IMR-90 (cell line): ENCODE measurements around the gene PCDHB6. TPM values are rescaled to one million over a fixed set of nuclear protein-coding genes. Genes with fewer than 3 reads are reported as not detected.

Source experiments
- ATAC-seq: fragments of 200-7000 bp; cut with Tn5 transposase; 2 replicates; pipeline ENCODE4 v1.9.1; 2020; ENCODE audit warnings: low read depth, mild to moderate bottlenecking, moderate library complexity
- BruUV-seq: library from RNA; stranded (reverse); fragments of 400-500 nt; replicated peaks from 2 replicates; lab custom pipeline; 2021; lab: Mats Ljungman, UMichigan
- CTCF ChIA-PET: fragments of 300-600 bp; formaldehyde crosslinking; extraction: SDS; loops from one replicate; lab custom pipeline; 2021; ENCODE audit warnings: antibody characterized with exemption; lab: Yijun Ruan, JAX
- POLR2A ChIA-PET: fragments of 300-600 bp; sonication (Branson Sonifier 250); formaldehyde crosslinking; loops from one replicate; lab custom pipeline; 2022; ENCODE audit warnings: antibody characterized with exemption; ENCODE audit not compliant: unreplicated experiment; lab: Charles Lee
- DNase-seq: peaks from one replicate; pipeline ENCODE4 v3.0.0; 2013
- H2AFZ ChIP-seq: replicated peaks from 2 replicates; pipeline ENCODE3; 2013; ENCODE audit warnings: low read length, mild to moderate bottlenecking; ENCODE audit not compliant: poor library complexity
- H2AK5ac ChIP-seq: 2 replicates; pipeline ENCODE4 v1.6.1; 2013; ENCODE audit warnings: low read depth, low read length, inconsistent platforms
- H2AK9ac ChIP-seq: replicated peaks from 2 replicates; pipeline ENCODE3; 2013; ENCODE audit warnings: mild to moderate bottlenecking, low read depth, low read length, moderate library complexity; ENCODE audit not compliant: poor library complexity
- H2BK120ac ChIP-seq: 2 replicates; pipeline ENCODE4 v1.6.1; 2013; ENCODE audit warnings: low read depth, low read length, inconsistent platforms
- H2BK15ac ChIP-seq: 3 replicates; pipeline ENCODE4 v1.6.1; 2013; ENCODE audit warnings: low read depth, low read length, inconsistent platforms
- H2BK20ac ChIP-seq: 2 replicates; pipeline ENCODE4 v1.6.1; 2013; ENCODE audit warnings: low read depth, mild to moderate bottlenecking, inconsistent platforms, low read length, moderate library complexity
- H2BK5ac ChIP-seq: 2 replicates; pipeline ENCODE4 v1.6.1; 2013; ENCODE audit warnings: mild to moderate bottlenecking, low read depth, low read length, inconsistent platforms; ENCODE audit not compliant: poor library complexity, severe bottlenecking
- H3K14ac ChIP-seq: replicated peaks from 2 replicates; pipeline ENCODE4 v1.6.1; 2013; ENCODE audit warnings: low read depth, low read length, inconsistent platforms
- H3K18ac ChIP-seq: 2 replicates; pipeline ENCODE4 v1.6.1; 2013; ENCODE audit warnings: low read depth, low read length, control low read depth
- H3K23ac ChIP-seq: 2 replicates; pipeline ENCODE4 v1.6.1; 2013; ENCODE audit warnings: low read depth, low read length, inconsistent platforms
- H3K27ac ChIP-seq: 2 replicates; pipeline ENCODE4 v1.5.1; 2013; ENCODE audit warnings: mild to moderate bottlenecking, control low read depth, low read length; ENCODE audit not compliant: insufficient read depth
- H3K27me3 ChIP-seq: 2 replicates; pipeline ENCODE4 v1.6.1; 2013; ENCODE audit warnings: low read length; ENCODE audit not compliant: control insufficient read depth, insufficient read depth
- H3K36me3 ChIP-seq: 2 replicates; pipeline ENCODE4 v1.6.1; 2013; ENCODE audit warnings: low read length, mixed read lengths; ENCODE audit not compliant: control insufficient read depth, insufficient read depth
- H3K4ac ChIP-seq: 2 replicates; pipeline ENCODE4 v1.6.1; 2013; ENCODE audit warnings: low read depth, low read length, inconsistent platforms
- H3K4me1 ChIP-seq: 2 replicates; pipeline ENCODE4 v1.6.1; 2013; ENCODE audit warnings: low read length, mixed read lengths; ENCODE audit not compliant: control insufficient read depth, insufficient read depth
- H3K4me2 ChIP-seq: 2 replicates; pipeline ENCODE4 v1.6.1; 2013; ENCODE audit warnings: low read depth, mild to moderate bottlenecking, control low read depth, low read length, moderate library complexity
- H3K4me3 ChIP-seq: 2 replicates; pipeline ENCODE4 v1.5.1; 2013; ENCODE audit warnings: low read depth, mild to moderate bottlenecking, control low read depth, low read length, moderate library complexity; ENCODE audit not compliant: insufficient read depth
- H3K56ac ChIP-seq: 2 replicates; pipeline ENCODE4 v1.6.1; 2013; ENCODE audit warnings: low read length, inconsistent platforms; ENCODE audit not compliant: insufficient read depth; ENCODE audit errors: extremely low read depth
- H3K79me1 ChIP-seq, 2 experiments: 2 replicates each; pipeline ENCODE4 v1.6.1; 2013; ENCODE audit warnings: low read length in 2 of 2, inconsistent platforms in 1 of 2, low read depth in 1 of 2
- H3K9ac ChIP-seq: 2 replicates; pipeline ENCODE4 v1.6.1; 2013; ENCODE audit warnings: low read depth, low read length, control low read depth
- H3K9me1 ChIP-seq: 2 replicates; pipeline ENCODE4 v1.6.1; 2013; ENCODE audit warnings: low read length, inconsistent platforms; ENCODE audit not compliant: insufficient read depth
- H3K9me3 ChIP-seq: 2 replicates; pipeline ENCODE4 v1.6.1; 2013; ENCODE audit warnings: low read length; ENCODE audit not compliant: control insufficient read depth, insufficient read depth
- H4K20me1 ChIP-seq: 2 replicates; pipeline ENCODE4 v1.6.1; 2013; ENCODE audit warnings: low read length, inconsistent platforms; ENCODE audit not compliant: insufficient read depth
- H4K5ac ChIP-seq: 2 replicates; pipeline ENCODE4 v1.6.1; 2013; ENCODE audit warnings: mild to moderate bottlenecking, low read depth, low read length, control low read depth
- H4K8ac ChIP-seq, 2 experiments: 2 replicates each; pipeline ENCODE4 v1.6.1; 2013; ENCODE audit warnings: low read depth in 2 of 2, low read length in 2 of 2, control low read depth in 1 of 2, inconsistent platforms in 1 of 2
- H4K91ac ChIP-seq: 2 replicates; pipeline ENCODE4 v1.6.1; 2013; ENCODE audit warnings: low read depth, low read length, inconsistent platforms; ENCODE audit not compliant: insufficient read depth
- BHLHE40 ChIP-seq: fragments of 150-350 bp; IDR thresholded peaks from 2 replicates; pipeline ENCODE4 v1.6.1; 2016; ENCODE audit warnings: mild to moderate bottlenecking, low read depth, low read length
- CEBPB ChIP-seq: IDR thresholded peaks from 2 replicates; pipeline ENCODE4 v1.6.1; 2012; ENCODE audit warnings: low read depth, low read length, improper control_type of control experiment
- CHD1 ChIP-seq: IDR thresholded peaks from 2 replicates; pipeline ENCODE4 v1.6.1; 2012; ENCODE audit warnings: low read depth, low read length, improper control_type of control experiment
- FOS ChIP-seq: fragments of 150-350 bp; IDR thresholded peaks from 2 replicates; pipeline ENCODE4 v1.6.1; 2016; ENCODE audit warnings: low read depth, low read length
- MAFK ChIP-seq: IDR thresholded peaks from 2 replicates; pipeline ENCODE4 v1.6.1; 2012; ENCODE audit warnings: low read depth, low read length, improper control_type of control experiment
- MAZ ChIP-seq: IDR thresholded peaks from 2 replicates; pipeline ENCODE4 v1.6.1; 2012; ENCODE audit warnings: low read depth, mild to moderate bottlenecking, low read length, improper control_type of control experiment, moderate library complexity, borderline replicate concordance
- MXI1 ChIP-seq: IDR thresholded peaks from 2 replicates; pipeline ENCODE4 v1.6.1; 2012; ENCODE audit warnings: low read depth, mild to moderate bottlenecking, low read length, moderate library complexity, borderline replicate concordance
- NFE2L2 ChIP-seq: fragments of 150-350 bp; IDR thresholded peaks from 2 replicates; pipeline ENCODE4 v1.6.1; 2016; ENCODE audit warnings: low read depth, mild to moderate bottlenecking, low read length
- POLR2A ChIP-seq: IDR thresholded peaks from 2 replicates; pipeline ENCODE4 v1.6.1; 2012; ENCODE audit warnings: mild to moderate bottlenecking, low read depth, low read length
- RAD21 ChIP-seq: IDR thresholded peaks from 2 replicates; pipeline ENCODE4 v1.6.1; 2012; ENCODE audit warnings: low read length, improper control_type of control experiment
- RCOR1 ChIP-seq: IDR thresholded peaks from 2 replicates; pipeline ENCODE4 v1.6.1; 2012; ENCODE audit warnings: mild to moderate bottlenecking, low read length, improper control_type of control experiment; ENCODE audit not compliant: insufficient replicate concordance
- RFX5 ChIP-seq: IDR thresholded peaks from 2 replicates; pipeline ENCODE4 v1.8.0; 2012; ENCODE audit warnings: low read depth, mild to moderate bottlenecking, low read length, moderate library complexity
- WGBS, 2 experiments: methylation state at CpG; one replicate each; pipeline versions ENCODE4 v1.1.5 to v1.1.7; 2013; ENCODE audit warnings: missing lambda C conversion rate in 2 of 2; ENCODE audit not compliant: insufficient read length in 1 of 2; ENCODE audit errors: extremely low coverage in 2 of 2; 5-methylcytosine and 5-hydroxymethylcytosine counted together
- dilution Hi-C: fragments of 300-500 bp; cut with HindIII; formaldehyde crosslinking; loops from one replicate; pipeline ENCODE4 v1.14.3; 2018; ENCODE audit warnings: low sequenced_read_pairs; ENCODE audit not compliant: unreplicated experiment
- in situ Hi-C: fragments of 300-500 bp; cut with MboI; formaldehyde crosslinking; loops from 3 replicates; pipeline ENCODE4 v1.14.3; 2019; ENCODE audit warnings: low sequenced_read_pairs, inconsistent platforms, mixed read lengths
- intact Hi-C: fragments of 100-400 bp; cut with micrococcal nuclease; formaldehyde crosslinking; loops from 2 replicates; pipeline ENCODE4 v1.10.0; 2022
- polyA plus RNA-seq, 3 experiments: library from polyadenylated mRNA; depleted of rRNA; stranded (reverse); fragments of >200 nt; gene quantifications; 2 replicates each; pipeline ENCODE4 v1.2.3, GENCODE V29; 2012; ENCODE audit warnings: low replicate concordance in 1 of 3
- total RNA-seq: library from RNA; depleted of rRNA; stranded (reverse); fragments of >200 nt; gene quantifications from 2 replicates; pipeline ENCODE4 v1.2.3, GENCODE V29; 2012
- TF ChIP-seq, protein P1 (sequence below): conservative IDR thresholded peaks from 2 replicates; pipeline ENCODE4 v1.5.1; 2012; ENCODE audit warnings: mild to moderate bottlenecking, low read depth, low read length, improper control_type of control experiment

The PCDHB6 gene
- total and polyA plus RNA-seq, 2 of the 4 experiments (the other 2 are of a cell fraction), result under 0.01 to 0.07 TPM

DNA sequence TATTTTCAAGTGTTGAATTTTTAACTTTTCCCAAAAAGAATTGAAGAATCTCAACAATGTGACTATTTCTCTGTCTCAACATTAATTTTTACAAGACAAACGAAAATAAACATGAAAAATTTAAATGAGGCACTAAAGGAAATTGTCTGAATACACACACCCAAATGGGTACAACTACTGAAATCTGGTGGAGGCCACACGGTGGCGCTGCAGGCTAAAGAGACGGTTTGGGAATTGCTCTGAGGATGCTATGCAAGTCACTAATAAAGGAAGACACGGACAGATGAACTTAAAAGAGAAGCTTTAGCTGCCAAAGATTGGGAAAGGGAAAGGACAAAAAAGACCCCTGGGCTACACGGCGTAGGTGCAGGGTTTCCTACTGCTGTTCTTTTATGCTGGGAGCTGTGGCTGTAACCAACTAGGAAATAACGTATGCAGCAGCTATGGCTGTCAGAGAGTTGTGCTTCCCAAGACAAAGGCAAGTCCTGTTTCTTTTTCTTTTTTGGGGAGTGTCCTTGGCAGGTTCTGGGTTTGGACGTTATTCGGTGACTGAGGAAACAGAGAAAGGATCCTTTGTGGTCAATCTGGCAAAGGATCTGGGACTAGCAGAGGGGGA is 42.4 kb downstream of the PCDHB6 start, which contains the start of gene PCDHB10:
Gene PCDHB10, plus strand, starts transcription at position 244 of the 616 bp plus-strand sequence. Its CDS starts 200 bp downstream, at position 444.
- in situ Hi-C loops, result no loop called here
- Histone ChIP-seq H3K14ac (no peak within 1 kb of the TSS), H3K9ac (peak within 1 kb of the TSS; percentile 75), H3K9me3 (peaks cover 10% of the 10 kb centered on the region; the same call in 1 of the 2 replicates), H3K27me3 (no peaks in the 10 kb centered on the region), H2BK5ac (no peak within 1 kb of the TSS), H3K4me1 (no peaks in the 10 kb centered on the region), H3K9me1 (no peaks in the 10 kb centered on the region), H4K91ac (no peak within 1 kb of the TSS), H2AFZ (no peak within 1 kb of the TSS), H2AK5ac (no peak within 1 kb of the TSS), H4K8ac (no peak within 1 kb of the TSS), H3K4ac (no peak within 1 kb of the TSS), H3K79me1 (no peaks in the 10 kb centered on the region), H3K56ac (no peak within 1 kb of the TSS), H4K20me1 (no peaks in the 10 kb centered on the region), H3K4me2 (peak within 1 kb of the TSS; percentile 88), H2AK9ac (no peak within 1 kb of the TSS), H3K4me3 (peak within 1 kb of the TSS; percentile 58), H3K23ac (no peak within 1 kb of the TSS), H3K27ac (no peak within 1 kb of the TSS), H2BK20ac (no peak within 1 kb of the TSS), H3K18ac (no peak within 1 kb of the TSS), H2BK15ac (no peak within 1 kb of the TSS), H3K36me3 (no peaks in the 10 kb centered on the region), H2BK120ac (no peak within 1 kb of the TSS), H4K5ac (no peak within 1 kb of the TSS)
- ChIA-PET POLR2A (no interaction called here), CTCF (interaction anchor here (0.7 kb wide), 1 partner anchor 371 kb away, joined by 3 read pairs; no protein-coding TSS in a partner anchor)
- peak; percentile 5 for DNase-seq
- ATAC-seq, result peak; percentile 59; the same call in 1 of the 2 replicates
- no TSS peak for BruUV-seq
- TF ChIP-seq CEBPB (no peak), BHLHE40 (no peak), RAD21 (peak; percentile 22; the same call in 1 of the 2 replicates), NFE2L2 (no peak), RCOR1 (no peak), RFX5 (no peak), MAZ (no peak), MXI1 (no peak), MAFK (no peak), POLR2A (no peak), CHD1 (no peak), FOS (no peak)
- TF ChIP-seq, protein P1, sequence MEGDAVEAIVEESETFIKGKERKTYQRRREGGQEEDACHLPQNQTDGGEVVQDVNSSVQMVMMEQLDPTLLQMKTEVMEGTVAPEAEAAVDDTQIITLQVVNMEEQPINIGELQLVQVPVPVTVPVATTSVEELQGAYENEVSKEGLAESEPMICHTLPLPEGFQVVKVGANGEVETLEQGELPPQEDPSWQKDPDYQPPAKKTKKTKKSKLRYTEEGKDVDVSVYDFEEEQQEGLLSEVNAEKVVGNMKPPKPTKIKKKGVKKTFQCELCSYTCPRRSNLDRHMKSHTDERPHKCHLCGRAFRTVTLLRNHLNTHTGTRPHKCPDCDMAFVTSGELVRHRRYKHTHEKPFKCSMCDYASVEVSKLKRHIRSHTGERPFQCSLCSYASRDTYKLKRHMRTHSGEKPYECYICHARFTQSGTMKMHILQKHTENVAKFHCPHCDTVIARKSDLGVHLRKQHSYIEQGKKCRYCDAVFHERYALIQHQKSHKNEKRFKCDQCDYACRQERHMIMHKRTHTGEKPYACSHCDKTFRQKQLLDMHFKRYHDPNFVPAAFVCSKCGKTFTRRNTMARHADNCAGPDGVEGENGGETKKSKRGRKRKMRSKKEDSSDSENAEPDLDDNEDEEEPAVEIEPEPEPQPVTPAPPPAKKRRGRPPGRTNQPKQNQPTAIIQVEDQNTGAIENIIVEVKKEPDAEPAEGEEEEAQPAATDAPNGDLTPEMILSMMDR, result peak; percentile 35
- 0% methylated on average over 4 of the region's 10 CpGs; no CpG with 5 or more reads in 1 of the 2 experiments for WGBS, 2 experiments
- intact Hi-C loops, result no loop called here
- dilution Hi-C loops, result no loop called here
